Skeletal muscle tissue (tissue), 4 donors: ENCODE measurements around the gene PDGFA. TPM values are rescaled to one million over a fixed set of nuclear protein-coding genes. Genes with fewer than 3 reads are reported as not detected.

Experiments
- H3K27ac ChIP-seq: one replicate; pipeline ENCODE4 v1.7.0; 2013; ENCODE audit warnings: mild to moderate bottlenecking, low read depth, low read length, inconsistent platforms
- H3K27me3 ChIP-seq, 3 donors: one replicate each; pipeline ENCODE4 v1.7.0; 2013; ENCODE audit warnings: low read length in 3 of 3; ENCODE audit not compliant: control insufficient read depth in 3 of 3, insufficient read depth in 3 of 3
- H3K36me3 ChIP-seq, 3 donors: one replicate each; pipeline ENCODE4 v1.7.0; 2013; ENCODE audit warnings: low read length in 3 of 3; ENCODE audit not compliant: control insufficient read depth in 3 of 3, insufficient read depth in 3 of 3
- H3K4me1 ChIP-seq, 3 donors: one replicate each; pipeline ENCODE4 v1.7.0; 2013; ENCODE audit warnings: low read length in 3 of 3, mild to moderate bottlenecking in 3 of 3; ENCODE audit not compliant: control insufficient read depth in 3 of 3, insufficient read depth in 3 of 3
- H3K4me3 ChIP-seq, 3 donors: one replicate each; pipeline ENCODE4 v1.7.0; 2013; ENCODE audit warnings: low read length in 3 of 3
- H3K9ac ChIP-seq, 3 donors: one replicate each; pipeline ENCODE4 v1.7.0; 2013; ENCODE audit warnings: low read length in 3 of 3, mild to moderate bottlenecking in 3 of 3, moderate library complexity in 2 of 3, low read depth in 1 of 3
- H3K9me3 ChIP-seq, 3 donors: one replicate each; pipeline ENCODE4 v1.7.0; 2013; ENCODE audit warnings: low read length in 3 of 3; ENCODE audit not compliant: control insufficient read depth in 3 of 3
- total RNA-seq: library from RNA; depleted of rRNA; stranded (reverse); fragments of >200 nt; gene quantifications from one replicate; pipeline ENCODE4 v1.2.3, GENCODE V29; 2014
- donor health status: Osteomylitis.

The PDGFA gene
- total RNA-seq, 1 donor from 2014 or later: 44.4 TPM

GRCh38 chr7:454356-455109 is 65.1 kb downstream of the PDGFA start:
- Histone ChIP-seq H3K4me3 (no peak overlapping the region), H3K27me3 (peaks cover 9 to 43% (median 29%) of the 10 kb centered on the region in 3 donors), H3K4me1 (peaks cover 8 to 13% (median 13%) of the 10 kb centered on the region in 3 donors), H3K36me3 (no peaks in the 10 kb centered on the region), H3K9ac (no peak overlapping the region), H3K27ac (no peak overlapping the region), H3K9me3 (no peaks in the 10 kb centered on the region)

- no peak overlapping the region for H3K9ac ChIP-seq
- no peaks in the 10 kb centered on the region for H3K36me3 ChIP-seq
- H3K27me3 ChIP-seq: peaks cover 9 to 43% (median 26%) of the 10 kb centered on the region in 3 donors
- no peak overlapping the region for H3K27ac ChIP-seq
- H3K9me3 ChIP-seq: no peaks in the 10 kb centered on the region
- H3K4me1 ChIP-seq: peaks cover 8 to 13% (median 13%) of the 10 kb centered on the region in 3 donors
- H3K4me3 ChIP-seq: no peak overlapping the region
Observed at GRCh38 chr7:453597-454306, 65.9 kb downstream of the PDGFA start.

- Histone ChIP-seq H3K36me3 (no peaks in the 10 kb centered on the region), H3K27me3 (peaks cover 9 to 43% (median 26%) of the 10 kb centered on the region in 3 donors), H3K27ac (no peak overlapping the region), H3K4me1 (peaks cover 8 to 13% (median 13%) of the 10 kb centered on the region in 3 donors), H3K9ac (no peak overlapping the region), H3K4me3 (no peak overlapping the region), H3K9me3 (no peaks in the 10 kb centered on the region)
Observed at GRCh38 chr7:452791-453455, 66.7 kb downstream of the PDGFA start.

DNA sequence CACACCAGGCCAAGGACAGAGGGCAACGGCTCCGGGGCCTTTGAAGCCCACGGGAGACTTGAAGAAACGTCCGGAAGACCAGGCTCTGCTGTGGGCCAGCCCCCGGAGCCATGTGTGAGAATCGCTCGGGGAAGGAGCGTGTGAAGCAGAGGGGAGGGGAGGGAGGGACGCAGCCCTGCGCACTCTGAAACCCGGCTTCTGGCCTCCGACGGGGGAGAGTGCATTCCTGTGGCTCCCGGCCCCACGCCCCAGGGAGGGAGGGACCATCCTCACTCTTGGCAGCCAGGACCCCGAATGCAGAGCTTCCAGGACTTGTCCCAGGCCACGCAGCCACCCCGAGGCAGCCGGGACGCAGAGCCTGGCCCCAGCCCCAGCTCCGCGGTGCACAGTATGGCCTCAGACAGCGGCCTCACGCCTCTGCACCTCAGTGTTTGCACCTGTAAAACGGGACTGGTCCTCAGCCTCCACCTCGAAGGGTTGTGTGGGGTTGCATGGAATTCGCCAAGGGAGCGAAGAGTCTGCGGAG is 67.4 kb downstream of the PDGFA start:
- H3K9ac ChIP-seq: no peak overlapping the region
- H3K4me3 ChIP-seq: no peak overlapping the region
- no peaks in the 10 kb centered on the region for H3K9me3 ChIP-seq
- peaks cover 8 to 13% (median 13%) of the 10 kb centered on the region in 3 donors for H3K4me1 ChIP-seq
- no peak overlapping the region for H3K27ac ChIP-seq
- peaks cover 9 to 43% (median 26%) of the 10 kb centered on the region in 3 donors for H3K27me3 ChIP-seq
- no peaks in the 10 kb centered on the region for H3K36me3 ChIP-seq

GRCh38 chr7:451255-452225 is 68.1 kb downstream of the PDGFA start:
- H3K27ac ChIP-seq: no peak overlapping the region
- H3K9me3 ChIP-seq: no peaks in the 10 kb centered on the region
- H3K4me1 ChIP-seq: peaks cover 8 to 13% (median 13%) of the 10 kb centered on the region in 3 donors
- H3K4me3 ChIP-seq: no peak overlapping the region
- peaks cover 9 to 43% (median 26%) of the 10 kb centered on the region in 3 donors for H3K27me3 ChIP-seq
- H3K36me3 ChIP-seq: no peaks in the 10 kb centered on the region
- H3K9ac ChIP-seq: no peak overlapping the region

- Histone ChIP-seq H3K4me3 (no peak overlapping the region), H3K36me3 (no peaks in the 10 kb centered on the region), H3K9ac (no peak overlapping the region), H3K27ac (no peak overlapping the region), H3K9me3 (no peaks in the 10 kb centered on the region), H3K4me1 (peaks cover 8 to 13% (median 13%) of the 10 kb centered on the region in 3 donors), H3K27me3 (peaks cover 9 to 43% (median 26%) of the 10 kb centered on the region in 3 donors)
Observed at GRCh38 chr7:450741-451140, 68.9 kb downstream of the PDGFA start.

DNA sequence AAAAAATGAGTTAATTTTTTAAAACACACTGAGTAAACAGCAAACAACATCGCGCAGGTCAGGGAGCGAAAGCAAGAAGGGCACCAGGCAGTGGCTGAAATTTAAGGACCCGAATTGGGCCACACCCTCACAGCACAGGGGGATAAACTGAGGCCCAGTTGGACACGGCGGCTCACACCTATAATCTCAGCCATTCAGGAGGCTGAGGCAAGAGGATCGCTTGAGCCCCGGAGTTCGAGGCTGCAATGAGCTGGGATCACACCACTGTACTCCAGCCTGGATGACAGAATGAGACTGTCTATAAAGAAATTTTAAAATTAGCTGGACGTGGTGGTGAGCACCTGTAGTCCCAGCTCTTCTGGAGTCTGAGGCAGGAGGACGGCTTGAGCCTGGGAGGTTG is 69.6 kb downstream of the PDGFA start:
- Histone ChIP-seq H3K27me3 (peaks cover 9 to 41% (median 22%) of the 10 kb centered on the region in 3 donors), H3K36me3 (no peaks in the 10 kb centered on the region), H3K4me3 (no peak overlapping the region), H3K9ac (no peak overlapping the region), H3K4me1 (peaks cover 5 to 11% (median 9%) of the 10 kb centered on the region in 3 donors), H3K9me3 (no peaks in the 10 kb centered on the region), H3K27ac (no peak overlapping the region)

DNA sequence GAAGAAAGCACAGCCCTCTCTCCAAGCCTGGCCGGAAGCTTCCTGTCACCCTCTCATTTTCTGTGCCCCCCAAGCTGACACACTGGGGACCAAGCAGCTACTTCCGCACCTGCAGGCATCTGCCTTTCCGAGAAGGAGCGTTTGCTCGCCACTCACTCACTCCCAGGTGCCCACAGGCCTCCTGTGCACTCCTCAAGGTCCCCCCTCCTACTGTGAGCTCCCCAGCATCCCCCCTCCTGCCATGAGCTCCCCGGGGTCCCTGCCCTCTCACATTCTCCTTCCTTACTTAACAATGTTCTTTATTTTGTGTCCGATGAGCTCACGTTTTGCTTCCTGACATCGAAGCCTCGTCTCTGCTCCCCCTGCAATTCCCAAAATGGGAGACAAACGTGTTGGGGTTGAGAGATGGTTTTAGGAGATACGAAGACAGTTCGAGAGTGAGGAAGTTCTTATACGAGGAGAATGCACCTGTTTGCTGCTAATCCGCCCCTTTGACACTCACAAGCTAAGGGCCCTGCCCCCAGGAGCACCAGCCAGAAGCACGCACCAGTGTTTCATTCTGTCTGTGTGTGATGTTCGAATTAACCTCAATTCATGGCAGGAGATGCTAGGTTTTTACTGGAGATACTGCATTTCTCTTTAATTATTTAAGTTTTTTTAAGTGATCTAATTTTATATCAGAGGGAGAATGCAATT is 70.2 kb downstream of the PDGFA start:
- no peaks in the 10 kb centered on the region for H3K9me3 ChIP-seq
- H3K4me3 ChIP-seq: no peak overlapping the region
- H3K36me3 ChIP-seq: no peaks in the 10 kb centered on the region
- H3K9ac ChIP-seq: no peak overlapping the region
- peaks cover 8 to 11% (median 9%) of the 10 kb centered on the region in 3 donors for H3K4me1 ChIP-seq
- H3K27me3 ChIP-seq: peaks cover 9 to 45% (median 21%) of the 10 kb centered on the region in 3 donors
- H3K27ac ChIP-seq: no peak overlapping the region
